Naive thymus-derived CD8-positive, alpha-beta T cell (primary cell): ENCODE data around the gene TMA16. TPM values are rescaled to one million over a fixed set of nuclear protein-coding genes. Genes with fewer than 3 reads are reported as not detected.
A peak's percentile ranks its signal among the peaks of the same experiment; 100 is the strongest.

Experiments used
- ATAC-seq, 2 donors: fragments of 150-1000 bp; cut with Tn5 transposase in 1 of 2; sonication (Bioruptor Pico), chemical (Tn5 transposase) in 1 of 2; 1 replicate in 1 of 2; 2 replicates in 1 of 2; pipeline ENCODE4 v1.10.0; 2021; ENCODE audit warnings: mild to moderate bottlenecking in 2 of 2, moderate library complexity in 2 of 2
- POLR2A ChIA-PET: fragments of 350-600 bp; sonication (Branson Sonifier 250); formaldehyde crosslinking; loops from one replicate; lab custom pipeline; 2021; ENCODE audit warnings: antibody characterized with exemption; lab: Charles Lee
- DNase-seq, 10 donors: peaks; one replicate each; pipeline versions ENCODE4 v3.0.0 to v3.0.0-alpha.2; 2020 to 2022
- H3K27ac Mint-ChIP-seq, 10 donors: one replicate each; pipeline ENCODE4 v1.8.0; 2020 to 2022; ENCODE audit warnings: mild to moderate bottlenecking in 10 of 10, mixed read lengths in 10 of 10, moderate library complexity in 4 of 10, inconsistent platforms in 1 of 10
- H3K27me3 Mint-ChIP-seq, 5 donors: one replicate each; pipeline ENCODE4 v1.8.0; 2021 to 2022; ENCODE audit warnings: mixed read lengths in 5 of 5
- H3K36me3 Mint-ChIP-seq, 3 donors: one replicate each; pipeline ENCODE4 v1.8.0; 2020 to 2022; ENCODE audit warnings: mixed read lengths in 3 of 3, mild to moderate bottlenecking in 2 of 3, inconsistent platforms in 1 of 3
- H3K4me1 Mint-ChIP-seq, 4 donors: one replicate each; pipeline ENCODE4 v1.8.0; 2021 to 2022; ENCODE audit warnings: mixed read lengths in 4 of 4
- H3K4me3 Mint-ChIP-seq, 10 donors: one replicate each; pipeline ENCODE4 v1.8.0; 2020 to 2022; ENCODE audit warnings: mild to moderate bottlenecking in 10 of 10, mixed read lengths in 10 of 10, moderate library complexity in 6 of 10, inconsistent platforms in 1 of 10
- H3K9me3 Mint-ChIP-seq, 9 donors: one replicate each; pipeline ENCODE4 v1.8.0; 2020 to 2022; ENCODE audit warnings: mixed read lengths in 9 of 9, mild to moderate bottlenecking in 3 of 9, inconsistent platforms in 1 of 9, moderate library complexity in 1 of 9
- polyA plus RNA-seq, 3 donors: library from polyadenylated mRNA; unstranded; fragments of 300-500 nt; fragmentation: Illumina TruSeq; gene quantifications; one replicate each; pipeline ENCODE4 v1.2.3, GENCODE V29; 2021
- total RNA-seq, 8 experiments: library from RNA in 2 of 8; stranded (reverse) in 2 of 8; gene quantifications; one replicate each; pipeline ENCODE4 v1.2.3 and lab custom pipeline; 2021 to 2026

Gene TMA16
- total and polyA plus RNA-seq, 5 experiments from 2014 or later = 11.6 to 20.1 (median 12.5) TPM

DNA sequence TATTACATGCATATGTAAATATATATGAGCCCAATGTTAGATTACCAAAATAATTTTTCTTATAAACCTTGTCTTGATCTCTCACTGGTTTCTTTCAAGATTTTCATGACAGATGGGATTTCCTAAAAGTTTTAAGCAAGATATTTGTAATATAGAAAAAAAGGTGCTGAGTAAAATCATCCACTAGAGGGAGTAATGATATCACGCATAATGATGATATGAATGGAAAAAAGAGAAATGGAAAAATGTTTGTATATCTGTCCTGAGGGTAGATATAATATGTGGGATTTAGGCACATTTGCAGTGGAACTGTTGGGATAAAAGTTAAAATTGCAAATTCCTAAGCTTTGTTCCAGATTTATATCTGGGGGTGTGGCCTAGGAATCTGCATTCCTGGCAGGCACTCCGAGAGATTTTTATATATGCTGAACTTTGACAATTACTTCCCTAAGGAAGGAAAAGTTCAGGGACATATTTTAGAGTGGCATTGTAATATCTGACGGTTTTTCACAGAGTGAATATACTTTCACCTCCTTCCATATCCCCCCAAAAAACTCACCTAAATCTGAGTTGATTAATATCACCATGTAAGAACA is 60.5 kb downstream of the TMA16 start:
- ATAC-seq = no peak
- H3K4me1 Mint-ChIP-seq = peaks cover 18 to 60% (median 34%) of the 10 kb centered on the region in 4 donors
- POLR2A ChIA-PET = interaction anchor here (1.8 kb wide), 1 partner anchor 126 kb away, joined by 4 read pairs; no protein-coding TSS in a partner anchor
- H3K27ac Mint-ChIP-seq = peak overlapping the region in 1 of 10 donors; percentile 15
- peak in 3 of 10 donors; percentile 34 to 44 (median 43) for DNase-seq
- H3K27me3 Mint-ChIP-seq = no peaks in the 10 kb centered on the region
- H3K4me3 Mint-ChIP-seq = no peak overlapping the region
- H3K36me3 Mint-ChIP-seq = peaks cover 0 to 5% (median 0%) of the 10 kb centered on the region in 3 donors
- peaks cover 0 to 8% (median 2%) of the 10 kb centered on the region in 9 donors for H3K9me3 Mint-ChIP-seq

DNA sequence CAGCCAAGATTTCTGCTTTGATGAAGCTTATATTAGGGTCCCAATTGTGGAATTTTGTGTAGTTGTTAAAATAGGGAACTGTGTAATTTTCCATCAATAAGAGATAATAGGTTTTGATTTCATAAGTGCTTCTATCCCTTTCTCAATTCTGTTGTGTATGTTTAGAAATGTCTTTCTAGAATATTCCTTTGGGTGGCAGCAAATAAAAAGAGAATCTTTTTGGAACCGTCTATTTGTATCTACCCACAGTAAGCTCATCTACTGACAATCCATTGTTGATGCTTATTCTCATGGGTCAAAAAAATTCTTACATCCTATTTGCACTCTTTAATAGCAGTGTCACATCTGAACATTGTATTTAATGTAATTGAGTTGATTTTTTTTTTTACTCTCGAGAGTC is 61.7 kb downstream of the TMA16 start:
- H3K27ac Mint-ChIP-seq = peak overlapping the region in 1 of 10 donors; percentile 23

DNA sequence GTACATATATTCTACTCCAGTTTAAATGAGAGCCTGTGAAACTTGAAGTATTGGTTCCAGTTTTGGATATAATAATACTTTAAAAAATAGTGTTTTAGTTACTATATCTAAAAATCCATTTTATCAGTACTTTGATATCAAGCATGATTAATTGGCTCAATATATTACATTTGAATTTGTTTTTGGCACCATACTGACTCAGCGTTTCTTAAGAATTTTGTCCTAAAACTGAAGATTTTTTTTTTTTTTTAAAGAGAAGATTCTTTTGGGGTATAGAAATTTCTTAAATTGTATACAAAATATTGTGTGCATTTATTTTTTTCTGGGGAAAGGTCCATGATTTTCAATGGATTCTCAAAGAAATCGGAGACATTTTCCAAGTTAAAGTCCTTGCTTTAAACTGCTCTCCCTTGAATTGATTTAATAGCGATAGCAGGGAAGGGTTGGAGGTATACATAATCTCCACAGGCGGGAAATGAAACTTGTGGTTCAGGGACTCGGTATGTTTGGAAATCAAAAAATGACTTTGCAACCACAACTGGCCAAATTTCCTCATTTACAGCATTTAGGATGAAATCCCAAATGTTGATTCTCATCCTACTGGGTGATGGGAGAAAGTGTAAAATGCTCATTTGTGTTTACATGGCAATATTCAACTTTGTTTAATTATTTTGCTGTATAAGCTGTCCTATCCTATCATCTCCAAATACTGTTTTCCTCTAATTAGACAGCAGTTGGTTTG is 62.3 kb downstream of the TMA16 start:
- POLR2A ChIA-PET = interaction anchor here (0.9 kb wide), 1 partner anchor 454 kb away, joined by 3 read pairs; no protein-coding TSS in a partner anchor
- no peak for DNase-seq
- Mint-ChIP-seq H3K9me3 (peaks cover 0 to 25% (median 6%) of the 10 kb centered on the region in 9 donors), H3K27me3 (no peaks in the 10 kb centered on the region), H3K4me3 (no peak overlapping the region), H3K36me3 (peaks cover 0 to 11% (median 5%) of the 10 kb centered on the region in 3 donors), H3K4me1 (peaks cover 16 to 48% (median 31%) of the 10 kb centered on the region in 4 donors), H3K27ac (peak overlapping the region in 2 of 10 donors; percentile 26 to 27)
- ATAC-seq = no peak

More for the DNA sequence above, 61.7 kb downstream of the TMA16 start:
- Mint-ChIP-seq H3K4me1 (peaks cover 16 to 52% (median 31%) of the 10 kb centered on the region in 4 donors), H3K9me3 (peaks cover 0 to 20% (median 6%) of the 10 kb centered on the region in 9 donors), H3K36me3 (peaks cover 0 to 9% (median 5%) of the 10 kb centered on the region in 3 donors), H3K27me3 (no peaks in the 10 kb centered on the region), H3K4me3 (no peak overlapping the region)
- no peak for ATAC-seq
- DNase-seq = no peak
- POLR2A ChIA-PET = interaction anchor here (0.6 to 0.9 kb wide), 2 partner anchors 10 to 455 kb away, joined by 3 read pairs; no protein-coding TSS in a partner anchor

DNA sequence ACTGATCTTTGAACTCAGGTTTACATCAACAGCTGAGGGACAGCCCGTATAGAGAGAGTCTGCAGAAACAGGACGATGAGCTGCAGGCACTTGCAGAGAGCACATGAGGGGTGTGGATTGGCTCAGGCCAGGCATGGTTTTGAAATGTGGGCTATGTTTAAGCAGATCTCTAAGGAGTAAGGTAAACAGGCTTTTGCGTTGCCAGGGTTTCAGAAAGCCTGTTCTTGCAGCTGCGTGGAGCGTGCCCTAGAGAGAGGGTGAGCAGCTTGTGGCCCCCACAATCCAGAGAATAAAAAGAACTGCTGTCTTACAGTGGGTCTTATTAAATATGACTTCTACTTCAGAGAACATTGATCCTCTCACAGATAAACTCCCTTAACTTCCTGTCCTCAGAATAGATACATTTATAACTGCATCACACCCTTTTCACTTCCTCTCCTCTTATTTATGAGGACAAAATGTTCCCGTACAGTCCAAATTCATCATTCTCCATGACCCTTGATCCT is 64.1 kb downstream of the TMA16 start:
- POLR2A ChIA-PET = interaction anchor here (0.6 to 1.3 kb wide), 3 partner anchors 9 to 108 kb away, joined by 3 read pairs; no protein-coding TSS in a partner anchor
- no peaks in the 10 kb centered on the region for H3K27me3 Mint-ChIP-seq
- peak overlapping the region; percentile 79 to 96 (median 90) for H3K27ac Mint-ChIP-seq
- ATAC-seq (peak; percentile 83 to 89), DNase-seq (peak in 7 of 10 donors; percentile 10 to 66 (median 40))
- H3K36me3 Mint-ChIP-seq = peaks cover 0 to 20% (median 5%) of the 10 kb centered on the region in 3 donors
- peaks cover 21 to 48% (median 32%) of the 10 kb centered on the region in 4 donors for H3K4me1 Mint-ChIP-seq
- H3K4me3 Mint-ChIP-seq = peak overlapping the region; percentile 52 to 86 (median 66)
- peaks cover 0 to 34% (median 9%) of the 10 kb centered on the region in 9 donors for H3K9me3 Mint-ChIP-seq

- DNase-seq = no peak
- peaks cover 0 to 34% (median 9%) of the 10 kb centered on the region in 9 donors for H3K9me3 Mint-ChIP-seq
- POLR2A ChIA-PET = no interaction called here
- H3K4me3 Mint-ChIP-seq = no peak overlapping the region
- no peak for ATAC-seq
- no peaks in the 10 kb centered on the region for H3K27me3 Mint-ChIP-seq
- peaks cover 0 to 20% (median 5%) of the 10 kb centered on the region in 3 donors for H3K36me3 Mint-ChIP-seq
- H3K4me1 Mint-ChIP-seq = peaks cover 18 to 35% (median 30%) of the 10 kb centered on the region in 4 donors
- peak overlapping the region in 7 of 10 donors; percentile 1 to 82 (median 30) for H3K27ac Mint-ChIP-seq
Measured at GRCh38 chr4:163562496-163562895, 68.0 kb downstream of the TMA16 start.

- POLR2A ChIA-PET = no interaction called here
- peaks cover 0 to 34% (median 9%) of the 10 kb centered on the region in 9 donors for H3K9me3 Mint-ChIP-seq
- H3K27ac Mint-ChIP-seq = peak overlapping the region in 1 of 10 donors; percentile 64
- no peak overlapping the region for H3K4me3 Mint-ChIP-seq
- H3K27me3 Mint-ChIP-seq = no peaks in the 10 kb centered on the region
- peaks cover 10 to 28% (median 19%) of the 10 kb centered on the region in 4 donors for H3K4me1 Mint-ChIP-seq
- DNase-seq (no peak), ATAC-seq (no peak)
- H3K36me3 Mint-ChIP-seq = peaks cover 0 to 20% (median 5%) of the 10 kb centered on the region in 3 donors
Measured at GRCh38 chr4:163563592-163563991, 69.1 kb downstream of the TMA16 start.

- H3K4me3 Mint-ChIP-seq = no peak overlapping the region
- ATAC-seq (no peak), DNase-seq (no peak)
- peaks cover 0 to 20% (median 5%) of the 10 kb centered on the region in 3 donors for H3K36me3 Mint-ChIP-seq
- POLR2A ChIA-PET = no interaction called here
- H3K9me3 Mint-ChIP-seq = peaks cover 0 to 32% (median 9%) of the 10 kb centered on the region in 9 donors
- H3K27me3 Mint-ChIP-seq = no peaks in the 10 kb centered on the region
- H3K27ac Mint-ChIP-seq = peak overlapping the region in 3 of 10 donors; percentile 7 to 63 (median 14)
- H3K4me1 Mint-ChIP-seq = peaks cover 5 to 24% (median 13%) of the 10 kb centered on the region in 4 donors
Measured at GRCh38 chr4:163564221-163564720, 69.8 kb downstream of the TMA16 start.

DNA sequence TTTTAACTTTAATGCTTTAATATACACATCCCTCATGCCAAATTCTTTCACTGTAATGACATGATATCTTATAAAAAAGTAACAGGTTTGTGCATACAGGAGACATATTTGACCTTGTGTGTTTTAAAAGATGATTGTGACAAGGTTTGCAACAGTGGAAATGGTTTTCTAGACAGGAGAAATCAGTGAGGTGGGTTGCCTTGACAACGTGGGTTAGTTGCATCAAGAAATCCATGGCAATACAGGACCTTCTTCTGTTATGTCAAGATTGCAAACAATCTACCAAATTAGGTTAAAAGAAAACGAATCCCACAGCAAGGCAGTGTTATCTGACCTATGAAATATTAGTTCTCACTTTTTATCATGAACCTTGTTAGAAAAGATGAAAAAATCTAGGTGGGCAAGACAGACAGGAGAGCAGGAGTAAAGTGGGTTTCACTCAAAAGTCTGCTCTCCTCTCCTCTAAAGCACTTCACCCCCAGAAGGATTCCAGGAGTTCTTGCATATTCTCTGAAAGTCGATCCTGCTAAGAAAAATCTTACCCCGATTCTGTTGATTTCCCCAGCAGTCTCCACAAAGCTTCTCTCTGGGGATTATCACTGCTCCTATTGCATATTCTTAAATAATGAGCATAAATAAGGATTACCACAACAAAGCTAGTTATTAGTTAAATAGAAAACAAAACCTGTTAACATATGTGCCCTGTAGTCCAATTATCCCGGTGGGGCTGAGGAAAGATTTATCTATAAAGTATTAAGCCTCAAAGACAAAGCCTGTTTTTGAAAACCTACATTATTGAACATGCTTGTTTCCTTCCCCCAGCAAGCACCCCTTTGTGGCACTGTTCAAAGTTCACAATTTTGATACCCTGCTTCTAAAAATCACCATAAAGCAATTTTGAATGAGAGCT is 71.0 kb downstream of the TMA16 start:
- Mint-ChIP-seq H3K9me3 (peaks cover 0 to 20% (median 6%) of the 10 kb centered on the region in 9 donors), H3K4me3 (no peak overlapping the region), H3K4me1 (peaks cover 5 to 21% (median 8%) of the 10 kb centered on the region in 4 donors), H3K27ac (peak overlapping the region in 4 of 10 donors; percentile 20 to 49 (median 42)), H3K27me3 (no peaks in the 10 kb centered on the region), H3K36me3 (peaks cover 0 to 16% (median 0%) of the 10 kb centered on the region in 3 donors)
- POLR2A ChIA-PET = no interaction called here
- ATAC-seq = no peak
- DNase-seq = no peak

- Mint-ChIP-seq H3K4me1 (peaks cover 5 to 21% (median 8%) of the 10 kb centered on the region in 4 donors), H3K4me3 (no peak overlapping the region), H3K9me3 (peaks cover 0 to 12% (median 6%) of the 10 kb centered on the region in 9 donors), H3K27ac (peak overlapping the region in 3 of 10 donors; percentile 20 to 49 (median 46)), H3K27me3 (peaks cover 0 to 1% (median 0%) of the 10 kb centered on the region in 5 donors), H3K36me3 (peaks cover 0 to 20% (median 0%) of the 10 kb centered on the region in 3 donors)
- ATAC-seq (no peak), DNase-seq (no peak)
- POLR2A ChIA-PET = interaction anchor here (1.0 kb wide), 1 partner anchor 10 kb away, joined by 3 read pairs; no protein-coding TSS in a partner anchor
Measured at GRCh38 chr4:163566257-163566796, 71.8 kb downstream of the TMA16 start.

- H3K27me3 Mint-ChIP-seq = peaks cover 0 to 1% (median 0%) of the 10 kb centered on the region in 5 donors
- ATAC-seq = no peak
- DNase-seq = no peak
- POLR2A ChIA-PET = no interaction called here
- H3K9me3 Mint-ChIP-seq = peaks cover 0 to 2% (median 0%) of the 10 kb centered on the region in 9 donors
- H3K27ac Mint-ChIP-seq = no peak overlapping the region
- peaks cover 0 to 18% (median 7%) of the 10 kb centered on the region in 4 donors for H3K4me1 Mint-ChIP-seq
- peaks cover 0 to 9% (median 0%) of the 10 kb centered on the region in 3 donors for H3K36me3 Mint-ChIP-seq
- no peak overlapping the region for H3K4me3 Mint-ChIP-seq
Measured at GRCh38 chr4:163568843-163569242, 74.4 kb downstream of the TMA16 start.
